Measurements from ENCODE around the gene AP1AR. TPM values are rescaled to one million over a fixed set of nuclear protein-coding genes. Genes with fewer than 3 reads are reported as not detected.

The AP1AR gene
- total and polyA plus RNA-seq, 2 donors (not counting 3 experiments of a cell fraction or from before 2014, with no cell fraction given): 6.6 to 18.6 TPM

- Histone ChIP-seq H4K20me1 (replicated peaks; ENCODE audit: control insufficient read depth, extremely low read depth, insufficient read depth, low read length) (no peaks in the 10 kb centered on the region), H3K9ac (replicated peaks; ENCODE audit: extremely low read depth, insufficient read depth, low read length) (no peak overlapping the region), H3K36me3 (ENCODE audit: control insufficient read depth in 2 of 2, extremely low read depth in 1 of 2, insufficient read depth in 2 of 2, low read length in 2 of 2) (no peaks in the 10 kb centered on the region), H3K27ac (ENCODE audit: insufficient read depth, low read depth, low read length) (no peak overlapping the region), H2AFZ (ENCODE audit: low read depth, low read length) (no peak overlapping the region), H3K9me1 (replicated peaks; ENCODE audit: control insufficient read depth, extremely low read depth, insufficient read depth, low read length) (no peaks in the 10 kb centered on the region), H3K9me3 (replicated peaks; ENCODE audit: control insufficient read depth, insufficient read depth, low read length) (no peaks in the 10 kb centered on the region), H3K4me3 (replicated peaks in 1 of 3; ENCODE audit: insufficient read depth in 1 of 3, low read depth in 1 of 3, low read length in 3 of 3) (no peak overlapping the region), H3K4me2 (ENCODE audit: insufficient read depth, low read length) (no peak overlapping the region), H3K27me3 (ENCODE audit: control insufficient read depth in 2 of 2, insufficient read depth in 2 of 2, low read length in 2 of 2) (no peaks in the 10 kb centered on the region), H3K79me2 (ENCODE audit: control insufficient read depth, insufficient read depth, low read length) (no peaks in the 10 kb centered on the region), H3K4me1 (ENCODE audit: control insufficient read depth, extremely low read depth, insufficient read depth, low read length) (no peaks in the 10 kb centered on the region)
- ChIA-PET POLR2A (no interaction called here), CTCF (interaction anchor here (4.4 kb wide), 1 partner anchor 9 kb away, joined by 21 read pairs; no protein-coding TSS in a partner anchor)
- FAIRE-seq: no peak
- no TSS peak for BruUV-seq (replicated peaks)
- dilution Hi-C loops (cut with MboI; ENCODE audit: extremely low pct_ligation_motif_present, low sequenced_read_pairs): no loop called here
- intact Hi-C loops (cut with micrococcal nuclease): no loop called here
- no peak for TF ChIP-seq EZH2 (IDR thresholded peaks at IDR 0.05; ENCODE audit: borderline replicate concordance, low read depth, low read length, severe bottlenecking)
- no peak for TF ChIP-seq FOS (IDR thresholded peaks at IDR 0.05; ENCODE audit: borderline replicate concordance, insufficient read depth, low read length)
- TF ChIP-seq MAX (IDR thresholded peaks at IDR 0.05; ENCODE audit: insufficient read depth, insufficient read length): no peak
- TF ChIP-seq POLR2A (IDR thresholded peaks at IDR 0.05; ENCODE audit: low read depth, low read length): no peak
- no peak for TF ChIP-seq JUN (IDR thresholded peaks at IDR 0.05; ENCODE audit: borderline replicate concordance, insufficient read depth, insufficient read length, low read depth)
- TF ChIP-seq MYC (IDR thresholded peaks at IDR 0.05; ENCODE audit: low read depth, low read length): no peak
- no peak for TF ChIP-seq GATA2 (IDR thresholded peaks at IDR 0.05; ENCODE audit: insufficient read depth, insufficient read length, low read depth, low read length)
- TF ChIP-seq CTCF (IDR thresholded peaks at IDR 0.05; ENCODE audit: extremely low read depth in 1 of 2, insufficient read depth in 1 of 2, low read depth in 1 of 2, low read length in 2 of 2): no peak
- no peak for TF ChIP-seq POLR2AphosphoS5 (IDR thresholded peaks at IDR 0.05; ENCODE audit: insufficient read depth, low read depth, low read length)
- DNase-seq (ENCODE audit: low read depth, low spot score): no peak
Measured at GRCh38 chr4:112222219-112222955, 9.2 kb upstream of the AP1AR start.
